Measurements from ENCODE around the gene TFEB.

TFEB gene

DNA sequence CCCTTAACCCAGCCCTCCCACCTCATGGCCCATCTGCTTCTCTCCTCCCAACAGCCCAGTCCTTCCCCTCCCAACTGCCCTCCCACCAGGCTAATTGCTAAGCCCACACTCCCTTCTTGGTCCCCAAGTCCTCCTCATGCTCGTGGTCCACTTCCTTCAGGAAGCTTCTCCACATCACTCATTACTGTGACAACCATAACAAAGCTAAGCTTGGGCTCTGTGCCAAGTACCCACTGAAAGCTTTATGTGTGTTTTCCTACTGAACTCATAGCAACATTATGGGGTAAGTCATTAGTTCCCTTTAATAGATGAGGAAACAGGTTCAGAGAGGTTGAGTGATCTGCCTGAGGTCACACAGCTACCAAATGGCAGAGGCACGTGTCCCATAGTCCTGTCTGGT is 28.1 kb upstream of the TFEB start:
- no peak for DNase-seq

DNA sequence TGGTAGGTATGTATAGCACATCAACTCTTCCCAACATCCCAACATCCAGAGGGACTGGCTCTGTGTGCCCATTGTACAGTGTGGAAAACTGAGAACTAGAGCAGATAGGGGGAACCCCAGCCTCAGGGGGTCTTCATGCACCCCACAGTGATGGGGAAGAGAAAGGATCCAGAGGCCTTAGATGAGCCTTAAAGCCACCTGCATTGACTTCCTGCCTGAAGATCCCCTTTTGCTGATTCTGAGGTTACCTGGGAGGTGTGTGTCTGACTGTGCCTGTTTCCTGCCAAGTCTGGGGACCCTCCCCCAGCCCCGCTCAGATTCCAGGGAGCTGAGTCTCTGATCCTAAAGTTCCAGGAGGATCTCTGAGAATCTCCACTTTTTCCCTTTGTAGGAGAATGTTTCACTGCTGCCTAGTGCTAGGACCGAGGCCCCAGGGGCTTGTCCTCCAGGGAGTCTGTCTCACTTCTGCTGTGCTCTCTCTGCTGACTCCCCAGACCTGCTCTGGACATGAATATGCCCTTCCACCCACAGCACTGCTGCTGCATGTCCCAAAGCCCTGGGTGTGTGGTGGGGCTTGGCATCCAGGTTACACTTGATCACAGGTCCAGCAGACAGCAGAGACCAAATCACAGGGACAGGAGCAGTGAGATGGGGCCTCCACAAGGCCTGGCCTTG is 24.6 kb upstream of the TFEB start:
- DNase-seq = no peak

- DNase-seq = no peak
These were observed 23.9 kb upstream of the TFEB start for GRCh38 chr6:41759106-41759904.

- DNase-seq = no peak
These were observed 23.2 kb upstream of the TFEB start for GRCh38 chr6:41758641-41759035.

GRCh38 chr6:41757931-41758640 is 22.7 kb upstream of the TFEB start:
- DNase-seq = no peak

- DNase-seq = no peak
These were observed 21.9 kb upstream of the TFEB start for GRCh38 chr6:41757271-41757670.

DNA sequence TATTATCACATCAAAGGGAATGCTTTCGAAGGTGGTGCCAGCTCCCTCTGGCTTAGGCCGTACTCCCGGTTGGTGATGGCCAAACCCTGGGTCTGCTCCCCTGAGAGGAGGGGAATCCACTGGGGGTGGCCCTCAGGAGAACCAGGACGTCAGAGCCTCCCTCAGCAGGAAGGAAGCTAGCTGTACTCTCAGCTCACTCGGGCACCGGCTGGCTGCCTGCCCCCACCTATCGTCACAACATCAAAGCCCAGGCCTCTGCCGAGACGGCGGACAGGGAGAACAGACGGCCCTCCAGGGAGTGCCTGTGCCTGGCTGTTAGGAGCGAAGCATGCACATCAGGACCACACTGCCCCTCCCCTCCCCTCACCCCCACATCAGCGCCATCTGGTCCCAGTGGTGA is 20.9 kb upstream of the TFEB start:
- no peak for DNase-seq

- no peak for DNase-seq
These were observed 20.5 kb upstream of the TFEB start for GRCh38 chr6:41755895-41756294.

- DNase-seq = no peak
These were observed 15.0 kb upstream of the TFEB start for GRCh38 chr6:41750374-41750773.

- DNase-seq = no peak
These were observed 13.1 kb upstream of the TFEB start for GRCh38 chr6:41748542-41748941.

DNA sequence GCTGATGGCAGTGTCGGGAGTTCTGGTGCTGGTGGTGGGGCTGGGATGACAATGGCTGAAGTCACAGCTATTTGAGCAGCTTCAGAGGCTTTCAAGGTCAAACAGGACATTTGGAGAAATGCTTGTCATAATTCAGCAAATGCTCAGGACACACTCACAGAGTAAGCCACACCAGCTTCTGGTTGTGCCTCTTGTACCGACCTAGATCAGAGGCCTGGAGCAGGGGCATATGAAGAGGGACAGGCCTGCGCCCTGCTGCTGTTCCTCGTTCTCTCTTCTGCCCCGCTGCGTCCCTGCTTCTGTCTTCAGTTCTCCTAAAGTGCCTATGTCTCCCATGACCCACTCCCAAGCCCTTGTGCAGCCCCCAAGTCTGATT is 12.7 kb upstream of the TFEB start:
- no peak for DNase-seq

DNA sequence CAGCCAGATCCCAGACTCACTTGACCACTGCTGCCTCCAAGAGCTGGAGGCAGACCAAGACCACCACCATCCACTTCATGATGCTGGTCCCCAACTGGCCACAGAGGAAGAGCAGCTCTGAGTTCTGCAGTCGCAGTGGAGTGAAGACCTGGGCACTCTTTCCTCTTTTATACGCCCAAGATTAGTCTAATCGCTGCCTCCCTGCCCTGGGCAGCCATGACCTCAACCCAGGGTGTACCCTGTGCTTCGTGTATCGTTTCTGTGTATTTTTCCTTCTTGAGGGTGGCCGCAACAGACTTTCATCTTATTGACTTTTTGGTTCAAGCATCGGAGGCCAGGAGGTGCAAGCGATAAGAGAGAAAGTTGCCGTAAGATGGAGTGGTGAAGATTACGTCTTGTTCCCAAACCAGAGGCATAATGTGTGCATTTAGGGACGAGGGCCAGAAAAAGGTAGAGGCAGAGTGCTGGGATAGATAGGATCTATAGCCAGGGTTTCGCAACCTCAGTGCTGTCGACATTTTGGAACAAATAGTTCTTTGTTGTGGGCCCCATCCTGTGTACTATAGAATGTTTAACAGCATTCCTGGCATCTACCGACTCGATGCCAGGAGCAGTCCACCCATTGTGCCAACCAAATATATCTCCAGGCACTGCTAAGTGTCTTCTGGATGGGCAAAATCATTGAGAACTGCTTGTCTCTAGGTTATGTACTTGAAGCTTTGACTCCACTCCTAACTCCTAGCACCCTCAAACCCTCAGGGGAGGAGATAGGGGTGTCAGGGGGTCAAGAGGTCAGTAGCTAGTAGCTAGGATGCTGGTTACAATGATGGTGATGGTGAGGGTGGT is 12.1 kb upstream of the TFEB start, which contains the start of gene PGC:
PGC (minus strand) TSS at position 142 of the 846 bp plus-strand sequence; CDS start at position 79, 63 bp downstream.
- DNase-seq = no peak

DNA sequence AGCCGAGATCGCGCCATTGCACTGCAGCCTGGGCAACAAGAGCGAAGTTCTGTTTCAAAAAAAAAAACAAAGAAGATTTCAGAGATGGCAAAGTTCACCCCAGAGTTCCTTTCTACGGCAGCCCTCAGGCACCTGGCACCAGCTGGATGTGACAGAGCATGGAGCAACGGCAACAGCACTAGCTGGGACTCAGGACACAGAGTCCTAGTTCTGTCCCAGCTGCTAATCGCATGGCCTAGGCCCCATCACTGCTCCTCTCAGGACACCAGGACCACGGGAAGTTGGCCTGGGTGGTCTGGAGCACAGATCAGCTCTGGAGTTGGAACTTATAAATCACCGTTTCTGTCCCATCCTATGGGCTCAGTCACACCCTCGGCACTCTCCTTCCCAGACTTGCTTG is 10.7 kb upstream of the TFEB start:
- DNase-seq = no peak

DNA sequence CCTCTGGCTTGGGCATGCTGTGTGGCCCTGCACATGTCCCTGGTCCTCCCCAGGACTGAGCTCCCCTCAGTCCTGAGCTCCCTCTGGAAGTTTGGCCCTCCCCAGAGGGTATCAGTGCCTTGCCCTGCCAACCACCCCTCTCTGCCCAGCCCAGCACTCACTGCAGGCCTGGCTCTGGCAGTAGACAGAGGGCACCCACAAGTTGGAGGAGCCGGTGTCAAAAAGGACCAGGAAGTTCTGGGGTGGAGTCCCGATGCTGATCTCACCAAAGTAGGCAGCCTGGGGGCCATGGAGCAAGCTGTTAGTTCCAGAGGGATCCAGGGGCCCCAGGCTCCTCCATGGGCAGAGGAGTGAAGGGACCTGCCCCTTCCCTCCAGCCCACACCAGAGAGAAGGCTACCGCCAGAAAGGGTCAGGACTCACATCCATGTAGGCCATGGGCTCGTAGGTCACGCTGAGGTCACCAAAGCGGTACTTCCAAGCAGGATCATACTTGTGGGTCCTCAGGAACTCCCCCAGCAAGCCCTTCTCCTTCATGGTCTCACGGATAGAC is 8.9 kb upstream of the TFEB start:
- DNase-seq = no peak

DNA sequence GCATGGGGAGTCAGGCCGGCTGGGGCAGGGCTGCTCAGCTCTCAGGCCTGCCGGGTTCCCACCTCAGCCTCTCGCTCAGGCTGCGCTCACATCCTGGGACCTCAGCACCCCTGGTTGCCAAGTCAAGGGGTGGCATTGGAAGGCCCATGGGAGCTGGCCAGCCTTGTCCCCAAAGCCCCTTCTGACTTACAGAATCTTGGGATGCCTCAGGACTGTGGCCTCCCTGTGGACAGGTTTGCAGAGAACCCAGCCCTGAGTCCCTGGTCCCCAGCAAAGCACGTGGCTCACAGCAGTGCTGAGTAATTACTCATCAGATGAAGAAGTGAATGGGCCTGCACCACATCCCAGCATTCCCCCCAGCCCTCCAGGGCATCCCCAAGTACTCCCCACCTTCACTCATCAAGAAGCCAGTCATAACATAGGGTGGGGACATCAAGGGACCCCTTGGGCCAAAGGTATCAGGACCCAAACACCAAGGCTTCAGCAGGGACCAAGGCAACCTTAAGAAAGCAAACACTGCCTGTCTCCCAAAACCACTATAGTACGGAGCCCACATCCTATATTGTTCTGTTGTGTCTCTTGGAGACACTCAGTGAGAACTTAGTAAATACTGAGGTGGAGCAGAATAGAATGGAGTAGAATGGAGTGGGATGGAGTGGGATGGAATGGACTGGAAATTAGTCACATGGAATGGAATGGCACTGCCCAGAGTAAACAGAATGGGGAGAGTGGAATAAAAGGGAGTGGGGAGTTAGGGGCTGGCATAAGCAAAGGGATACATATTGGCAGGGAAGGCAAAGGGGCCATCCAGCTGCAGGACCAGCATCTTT is 8.2 kb upstream of the TFEB start:
- no peak for DNase-seq

GRCh38 chr6:41741625-41742490 is 6.5 kb upstream of the TFEB start:
- DNase-seq = no peak

- no peak for DNase-seq
These were observed 5.2 kb upstream of the TFEB start for GRCh38 chr6:41740366-41741162.

DNA sequence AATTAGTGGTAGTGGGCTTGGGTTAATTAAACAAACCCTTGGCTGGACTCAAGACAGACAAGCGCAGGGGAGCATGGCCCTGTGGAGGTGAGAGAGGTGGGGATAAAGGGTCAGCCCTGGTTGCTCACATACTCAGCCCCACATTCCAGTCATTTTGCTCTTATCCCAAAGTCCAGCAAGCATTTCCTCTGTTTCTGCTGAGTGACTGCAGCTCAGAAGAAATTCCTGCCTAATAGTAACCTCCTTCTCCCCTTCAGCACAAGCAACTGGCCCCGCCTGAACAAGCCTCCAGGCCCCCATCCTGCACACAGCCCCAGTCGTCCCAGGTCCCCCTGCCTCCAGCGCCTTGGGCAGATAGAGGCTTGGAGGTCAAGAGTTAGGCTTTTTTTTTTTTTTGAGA is 3.6 kb upstream of the TFEB start:
- no peak for DNase-seq

- DNase-seq = no peak
These were observed 2.3 kb upstream of the TFEB start for GRCh38 chr6:41737591-41738130.
